Middle frontal gyrus (tissue), 1 donor: ENCODE data around the gene SCAMP1.

Experiments used
- DNase-seq: peaks from one replicate; pipeline ENCODE4 v3.0.0-alpha.2; 2015; ENCODE audit warnings: low spot score; ENCODE audit errors: extremely low spot score

Gene SCAMP1

GRCh38 chr5:78492224-78492623, 131.8 kb downstream of the SCAMP1 start:
- no peak for DNase-seq

- DNase-seq = no peak
Observed at GRCh38 chr5:78492650-78493049, 132.2 kb downstream of the SCAMP1 start.

DNA sequence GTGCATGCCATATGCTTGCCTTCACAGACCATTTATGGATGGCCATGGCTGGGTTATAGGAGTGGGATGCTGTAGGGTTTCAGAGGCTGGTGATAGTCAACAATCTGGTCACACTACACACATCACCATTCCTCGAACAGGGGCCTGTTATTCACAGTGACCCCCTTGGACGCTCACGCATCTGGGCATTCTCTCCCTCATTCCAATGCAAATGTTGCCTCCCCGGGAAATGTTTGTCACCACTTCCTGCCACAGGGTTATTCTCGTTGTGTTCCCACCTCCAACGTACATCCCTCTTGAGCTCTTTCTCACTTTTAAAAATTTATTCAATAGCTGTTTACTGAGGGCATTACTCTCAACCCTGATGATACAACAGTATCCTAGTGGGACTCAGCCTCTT, 135.4 kb downstream of the SCAMP1 start:
- no peak for DNase-seq

DNA sequence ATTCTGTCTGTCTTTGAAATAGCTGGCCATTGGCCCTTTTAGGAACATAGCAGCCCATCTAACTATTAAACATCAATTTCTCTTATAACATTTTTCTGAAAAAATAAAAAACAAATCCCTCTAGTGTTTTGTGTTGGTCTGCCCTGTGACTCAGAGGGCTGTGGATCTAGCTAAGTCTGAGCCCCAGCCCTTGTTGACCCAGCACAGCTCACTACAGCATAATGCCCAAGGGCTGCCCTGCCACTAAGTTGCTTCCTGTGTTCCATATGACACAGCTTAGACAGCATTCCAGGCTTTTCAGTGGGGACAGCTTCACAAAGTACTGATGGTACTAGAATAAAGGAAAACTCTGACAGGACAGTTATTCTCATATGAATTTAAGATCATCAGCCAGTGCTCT, 136.0 kb downstream of the SCAMP1 start:
- no peak for DNase-seq

DNA sequence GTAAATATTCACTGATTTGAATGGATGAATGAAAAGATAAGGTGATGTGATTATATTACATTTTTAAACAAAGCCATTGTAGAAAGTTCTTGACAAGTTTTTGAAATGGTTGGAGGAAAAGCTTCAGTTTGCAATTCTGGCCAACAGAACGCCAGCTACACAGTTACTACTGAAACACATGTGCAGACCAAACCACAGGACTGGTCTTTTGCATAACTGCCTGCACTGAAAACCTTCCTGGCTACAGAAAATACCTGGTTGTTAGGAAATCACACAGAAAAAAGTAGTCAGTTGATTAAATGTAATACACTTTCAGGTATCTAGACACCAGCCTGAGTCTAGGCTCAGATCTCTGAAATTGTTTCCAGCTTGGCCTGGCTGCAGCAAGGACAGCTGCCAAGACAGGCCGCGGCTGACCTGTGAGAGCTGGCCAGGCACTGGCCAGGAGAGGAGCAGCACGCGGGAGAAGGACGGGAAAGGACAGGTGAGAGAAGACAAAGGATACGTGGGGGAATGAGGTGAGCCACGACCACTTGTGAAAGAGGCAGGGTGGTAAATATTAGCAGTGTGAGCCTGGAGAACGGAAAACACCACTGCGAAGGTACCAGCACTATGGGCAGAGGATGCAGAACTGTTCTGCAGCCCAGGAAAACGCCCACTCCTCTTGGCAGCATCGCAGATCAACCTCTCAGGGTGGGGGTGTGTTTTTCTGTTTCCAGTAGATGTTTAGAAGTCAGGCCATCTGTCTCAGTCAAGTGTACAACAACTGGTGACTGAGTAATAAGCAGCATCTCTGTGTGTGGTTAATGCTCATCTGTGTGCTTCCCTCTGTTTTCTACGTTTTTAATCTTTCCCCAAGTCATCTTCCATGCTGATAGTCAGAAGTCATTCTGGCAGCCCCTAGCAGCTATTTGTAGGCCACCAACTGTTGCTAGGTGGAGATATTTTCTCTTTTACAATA, 137.4 kb downstream of the SCAMP1 start:
- DNase-seq = no peak

DNA sequence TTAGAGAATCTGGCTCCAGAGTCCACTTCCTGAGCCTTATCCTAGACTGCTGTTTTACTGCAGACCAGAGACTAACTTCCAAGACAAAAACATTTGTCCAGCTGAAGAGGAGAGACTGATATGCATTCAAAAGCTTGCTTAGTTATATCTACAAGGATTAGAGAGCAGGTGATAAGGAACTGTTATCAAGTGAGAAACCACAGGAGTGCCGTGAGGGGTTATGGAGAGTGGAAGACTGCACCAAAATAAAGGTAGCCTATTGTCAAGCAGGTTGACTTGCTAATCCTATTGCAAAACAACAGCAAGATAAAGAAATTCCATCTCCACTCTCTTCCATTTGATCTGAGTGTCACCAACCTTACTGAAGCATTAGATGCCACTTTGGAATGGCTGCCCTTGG, 139.1 kb downstream of the SCAMP1 start:
- no peak for DNase-seq

DNA sequence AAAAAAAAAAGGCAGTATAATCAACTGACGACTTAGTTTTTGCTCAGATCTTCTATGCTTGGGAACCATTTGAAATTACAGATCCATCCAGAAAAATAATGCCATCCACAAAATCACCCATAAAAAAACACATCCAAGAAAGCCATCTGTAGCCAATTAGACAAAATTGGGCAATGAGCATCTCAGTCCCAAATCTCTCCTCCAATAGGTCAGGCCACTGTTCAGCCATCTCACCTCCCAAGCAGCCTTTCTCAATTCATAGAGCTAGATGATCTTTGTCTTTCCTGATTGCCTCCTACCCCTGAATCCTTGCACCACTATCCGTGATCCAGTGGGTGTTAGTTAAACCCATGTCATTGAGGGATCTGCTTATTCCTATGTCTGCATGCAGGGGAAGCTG, 139.6 kb downstream of the SCAMP1 start:
- DNase-seq = no peak

DNA sequence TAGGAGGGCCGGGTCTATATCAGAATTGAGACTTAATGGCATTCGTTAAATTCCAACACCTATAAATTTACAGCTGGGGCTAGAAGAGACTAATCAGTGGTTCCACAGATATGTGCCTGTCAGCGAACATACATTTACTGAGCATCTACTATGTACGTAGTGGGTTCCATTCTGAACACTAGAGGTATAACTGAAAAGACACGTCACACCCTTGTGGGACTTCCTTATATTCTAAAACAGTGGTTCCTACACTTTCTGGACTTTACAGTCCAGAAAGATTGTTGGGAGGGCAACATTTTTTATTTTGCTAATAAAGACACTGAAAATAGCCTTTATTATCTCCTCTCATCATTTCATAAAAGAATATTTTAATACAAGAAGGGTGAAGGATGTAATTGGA, 140.5 kb downstream of the SCAMP1 start:
- no peak for DNase-seq

- DNase-seq = no peak
Observed at GRCh38 chr5:78501411-78502352, 141.3 kb downstream of the SCAMP1 start.

DNA sequence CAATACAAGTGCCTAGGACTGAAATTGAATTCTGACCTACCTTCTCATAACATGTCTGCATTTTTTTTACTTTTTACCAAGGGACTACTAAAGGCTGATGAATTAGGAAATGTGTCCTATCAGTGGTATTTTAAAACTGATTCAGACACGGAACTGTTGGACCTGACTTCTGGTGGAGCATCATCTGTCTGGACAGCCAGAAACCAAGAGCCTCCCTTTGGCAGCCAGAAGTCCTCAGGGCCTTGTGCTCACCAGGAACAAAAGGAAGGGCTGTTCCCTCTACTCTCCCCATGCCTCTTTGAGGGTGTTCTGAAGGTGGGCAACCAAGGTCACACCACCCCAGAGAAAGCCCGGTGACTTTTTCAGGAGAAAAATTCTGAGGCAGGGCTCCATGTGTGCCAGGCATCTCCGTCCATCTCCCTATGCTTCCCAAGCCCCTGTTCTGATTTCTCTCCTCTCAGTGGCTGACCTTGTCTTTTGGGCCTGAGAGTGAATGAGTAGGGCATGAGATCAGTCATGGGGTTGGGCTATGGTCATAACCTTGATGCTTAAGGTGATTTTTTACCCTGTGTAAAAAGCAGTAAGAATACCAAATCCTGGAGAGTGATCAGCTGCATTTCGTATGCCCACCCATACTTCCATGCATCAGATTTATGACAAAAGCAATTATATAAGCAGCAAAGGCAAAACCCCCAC, 143.7 kb downstream of the SCAMP1 start:
- no peak for DNase-seq

DNA sequence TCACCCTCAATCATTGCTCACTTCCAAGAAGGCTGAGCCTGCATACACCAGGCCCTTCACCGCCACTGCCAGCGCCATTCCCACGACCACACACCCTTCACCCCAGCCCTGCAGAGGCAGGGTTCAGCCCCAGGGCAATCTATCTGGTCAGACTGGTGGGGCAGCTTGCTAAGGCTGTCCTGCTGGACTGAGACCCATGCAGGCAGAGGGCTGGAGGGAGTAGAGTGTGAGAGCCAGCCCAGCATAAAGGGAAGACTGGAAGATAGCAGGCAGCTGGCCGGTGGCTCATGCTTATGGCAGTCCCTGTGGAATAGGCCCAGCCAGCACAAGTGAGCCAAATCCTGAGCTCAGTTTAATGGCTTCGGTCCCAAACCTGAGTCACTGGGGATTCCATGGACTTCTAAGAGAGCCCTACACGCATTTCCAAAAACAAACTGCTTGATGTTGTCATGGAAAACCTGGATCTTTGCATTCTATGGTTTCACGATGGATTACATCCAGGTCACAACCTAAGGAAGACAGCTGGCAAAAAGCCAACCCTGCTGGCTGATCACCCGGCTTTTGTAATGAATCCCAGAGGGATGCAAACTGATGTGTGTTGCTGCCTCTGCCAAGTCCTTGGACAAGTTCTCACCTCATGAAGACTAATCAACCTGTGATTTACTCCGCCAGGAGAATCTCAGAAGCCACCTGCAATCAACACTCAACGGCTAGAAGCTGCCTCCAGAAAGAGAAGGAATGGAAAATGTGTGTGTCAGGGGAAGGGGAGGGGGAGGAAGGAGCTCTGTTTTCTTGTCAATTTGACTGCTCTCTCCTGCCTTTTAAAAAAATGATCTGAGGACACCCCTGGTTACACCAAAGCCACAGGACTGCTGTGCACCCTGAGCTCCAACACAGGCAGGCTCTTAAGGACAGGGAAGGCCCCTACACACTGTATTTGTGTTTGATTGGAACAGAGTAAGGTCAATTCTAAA, 144.6 kb downstream of the SCAMP1 start:
- DNase-seq = peak; percentile 92

- no peak for DNase-seq
Observed at GRCh38 chr5:78505860-78506259, 145.4 kb downstream of the SCAMP1 start.

DNA sequence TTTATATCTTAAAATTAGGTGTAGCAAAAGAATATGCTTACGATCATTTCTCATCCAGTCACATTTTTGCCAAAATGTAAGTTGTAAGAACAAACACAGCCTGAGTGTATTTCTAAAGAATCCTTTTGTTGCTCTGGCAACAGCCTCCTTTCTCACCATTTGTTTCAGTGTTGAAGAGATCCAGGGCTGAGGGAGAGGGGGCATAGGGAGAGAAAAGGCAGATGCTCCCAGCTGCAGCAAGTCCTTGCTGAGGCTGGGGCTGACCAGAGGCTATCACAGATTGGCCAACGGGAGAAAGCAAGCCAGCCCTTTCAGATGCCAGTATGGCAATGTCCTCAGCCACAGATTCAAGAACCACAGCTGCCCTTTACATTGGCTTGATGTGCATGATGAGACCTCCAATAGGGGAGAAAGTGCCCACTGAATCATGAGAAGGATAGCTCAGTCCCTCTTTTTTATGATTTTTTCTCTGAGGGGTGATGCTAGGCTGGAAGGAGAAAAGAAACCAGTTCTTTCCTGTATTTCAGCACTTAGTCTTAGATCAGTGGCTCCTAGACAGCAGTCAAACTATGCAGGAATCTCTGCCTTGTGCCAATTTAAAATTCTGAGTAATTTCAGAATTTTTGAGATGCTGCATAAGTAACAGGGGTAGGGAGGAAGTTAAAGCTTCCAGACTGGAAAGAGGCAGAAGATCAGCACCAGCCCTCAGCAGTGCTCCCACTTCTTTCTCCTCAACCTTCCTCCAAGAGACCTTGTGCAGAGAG, 146.0 kb downstream of the SCAMP1 start:
- DNase-seq = no peak

- DNase-seq = no peak
Observed at GRCh38 chr5:78507531-78507930, 147.1 kb downstream of the SCAMP1 start.

DNA sequence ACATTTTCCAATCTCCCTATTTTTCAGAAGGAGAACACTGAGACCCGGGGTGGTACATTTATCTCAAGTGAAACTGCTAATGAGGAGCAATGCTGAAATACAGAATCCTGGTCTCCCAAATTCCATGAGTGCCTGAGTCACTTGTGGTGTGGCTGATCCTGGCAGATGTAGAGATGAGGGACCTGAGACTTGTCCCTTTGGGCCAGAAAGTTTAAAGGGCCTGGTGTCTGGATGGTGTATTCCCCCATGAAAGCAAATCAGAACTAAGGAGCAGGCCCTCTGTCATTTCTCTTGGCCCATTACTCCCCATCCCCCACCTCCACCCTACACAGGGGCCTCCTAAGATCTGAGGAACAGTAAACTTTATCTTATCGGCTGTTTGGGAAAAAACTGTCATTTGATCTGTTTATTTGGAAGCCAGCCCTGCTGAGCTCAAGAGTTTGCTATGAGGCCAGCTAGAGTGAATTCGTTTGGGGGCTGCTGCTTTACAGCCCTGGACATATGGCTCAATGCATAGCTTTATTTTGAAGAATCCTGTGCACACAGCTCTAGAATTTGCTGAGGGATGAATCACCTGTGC, 147.9 kb downstream of the SCAMP1 start:
- no peak for DNase-seq

GRCh38 chr5:78509145-78509865, 148.9 kb downstream of the SCAMP1 start:
- DNase-seq = no peak

DNA sequence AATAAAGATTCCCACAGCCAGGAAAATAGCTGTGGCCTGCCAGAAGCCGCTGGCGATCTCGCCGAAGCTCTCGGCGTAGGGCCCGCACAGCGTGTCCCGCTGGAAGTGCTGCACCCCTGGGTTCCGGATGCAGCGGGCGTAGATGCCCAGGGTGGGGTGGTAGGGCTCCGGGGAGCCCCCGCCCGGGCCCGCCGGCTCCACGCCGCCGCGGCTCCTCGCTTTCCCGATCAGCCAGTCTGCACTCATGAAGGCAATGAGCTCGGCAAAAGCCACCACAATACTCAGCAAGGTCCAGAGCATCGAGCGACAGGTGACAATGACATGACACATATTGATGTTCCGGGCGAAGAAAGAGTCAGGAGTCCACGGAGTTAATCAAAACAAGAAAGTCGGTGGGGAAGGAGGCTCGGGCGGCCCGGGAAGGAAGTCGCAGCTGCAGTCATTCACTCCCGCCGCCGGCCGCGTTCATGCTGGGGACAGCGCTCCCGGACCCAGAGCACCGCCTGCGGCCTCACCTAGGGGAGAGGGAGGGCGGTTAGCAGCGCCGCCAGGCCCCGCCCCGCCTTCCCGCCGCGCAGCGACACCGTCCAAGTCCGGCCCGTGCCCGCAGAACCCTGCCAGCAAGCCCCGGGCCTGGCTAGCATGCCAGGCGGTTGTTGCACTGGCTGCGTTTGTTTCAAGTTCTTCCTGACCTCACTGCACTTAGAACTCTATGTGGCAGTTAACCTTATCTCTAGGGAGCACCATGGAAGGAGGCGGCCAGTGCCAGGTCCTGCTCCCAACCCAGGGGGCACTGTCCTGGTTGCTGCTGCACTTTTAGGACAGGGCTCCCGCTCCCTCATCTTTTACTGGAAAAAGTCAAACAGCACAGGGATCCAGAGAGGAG, 149.7 kb downstream of the SCAMP1 start:
- DNase-seq = no peak
